HTERT RPE-1 (cell line): ENCODE results near the gene FADS2.

ENCODE experiments used
- in situ Hi-C: fragments of 300-500 bp; cut with MboI; formaldehyde crosslinking; loops from 4 replicates; pipeline ENCODE4 v1.14.3; 2020; ENCODE audit warnings: low sequenced_read_pairs

The FADS2 gene

GRCh38 chr11:61902313-61902712 lies 74.2 kb downstream of the FADS2 start:
- in situ Hi-C loops: no loop called here

- in situ Hi-C loops: no loop called here
Observed at GRCh38 chr11:61903845-61904244, 75.7 kb downstream of the FADS2 start.

GRCh38 chr11:61904539-61905048 lies 76.5 kb downstream of the FADS2 start:
- in situ Hi-C loops: no loop called here

GRCh38 chr11:61905067-61905696 lies 77.1 kb downstream of the FADS2 start:
- in situ Hi-C loops: no loop called here

- in situ Hi-C loops: no loop called here
Observed at GRCh38 chr11:61905801-61906521, 77.9 kb downstream of the FADS2 start.

- in situ Hi-C loops: no loop called here
Observed at GRCh38 chr11:61906522-61906909, 78.4 kb downstream of the FADS2 start.

GRCh38 chr11:61907282-61907681 lies 79.2 kb downstream of the FADS2 start:
- in situ Hi-C loops: no loop called here

GRCh38 chr11:61907871-61908729 lies 80.0 kb downstream of the FADS2 start:
- in situ Hi-C loops: no loop called here

GRCh38 chr11:61908730-61909316 lies 80.7 kb downstream of the FADS2 start:
- in situ Hi-C loops: no loop called here

- in situ Hi-C loops: no loop called here
Observed at GRCh38 chr11:61910187-61911127, 82.4 kb downstream of the FADS2 start.

- in situ Hi-C loops: no loop called here
Observed at GRCh38 chr11:61911128-61911700, 83.1 kb downstream of the FADS2 start.

GRCh38 chr11:61911701-61912529 lies 83.8 kb downstream of the FADS2 start:
- in situ Hi-C loops: no loop called here

GRCh38 chr11:61912530-61912898 lies 84.4 kb downstream of the FADS2 start:
- in situ Hi-C loops: no loop called here

GRCh38 chr11:61912991-61913698 lies 85.0 kb downstream of the FADS2 start:
- in situ Hi-C loops: no loop called here

- in situ Hi-C loops: no loop called here
Observed at GRCh38 chr11:61913699-61914395, 85.7 kb downstream of the FADS2 start.

GRCh38 chr11:61914471-61915171 lies 86.5 kb downstream of the FADS2 start:
- in situ Hi-C loops: no loop called here

- in situ Hi-C loops: no loop called here
Observed at GRCh38 chr11:61916737-61917333, 88.7 kb downstream of the FADS2 start.
